OCI-LY7 (cell line): ENCODE measurements around the gene DST. TPM values are rescaled to one million over a fixed set of nuclear protein-coding genes. Genes with fewer than 3 reads are reported as not detected.

ENCODE experiments used
- BruUV-seq: library from RNA; stranded (reverse); fragments of 400-500 nt; replicated peaks from 2 replicates; lab custom pipeline; 2021; lab: Mats Ljungman, UMichigan
- CTCF ChIA-PET: fragments of 300-600 bp; sonication (Branson Sonifier 250); formaldehyde crosslinking; loops from one replicate; lab custom pipeline; 2022; ENCODE audit warnings: antibody characterized with exemption; ENCODE audit not compliant: unreplicated experiment; lab: Charles Lee
- POLR2A ChIA-PET: fragments of 300-600 bp; sonication (Branson Sonifier 250); formaldehyde crosslinking; loops from one replicate; lab custom pipeline; 2022; ENCODE audit warnings: antibody characterized with exemption; lab: Charles Lee
- DNase-seq: peaks from one replicate; pipeline ENCODE4 v3.0.0-alpha.2; 2015; ENCODE audit warnings: low spot score
- H2AFZ ChIP-seq: fragments of 200-600 bp; sonication (generic), shearing (Covaris generic); 2 replicates; pipeline ENCODE4 v1.6.1; 2014; ENCODE audit warnings: mild to moderate bottlenecking, antibody characterized with exemption, low read length, moderate library complexity
- H3K27ac ChIP-seq: fragments of 200-600 bp; sonication (generic); 2 replicates; pipeline ENCODE4 v1.5.1; 2014; ENCODE audit warnings: mixed run types, low read depth, mild to moderate bottlenecking, moderate library complexity, low read length, inconsistent platforms; ENCODE audit not compliant: poor library complexity, severe bottlenecking
- H3K36me3 ChIP-seq: fragments of 200-600 bp; sonication (generic); 2 replicates; pipeline ENCODE4 v1.6.1; 2014; ENCODE audit warnings: mild to moderate bottlenecking, antibody characterized with exemption, low read length, moderate library complexity, mixed read lengths; ENCODE audit not compliant: insufficient read depth
- H3K4me1 ChIP-seq: fragments of 200-600 bp; sonication (generic); 2 replicates; pipeline ENCODE4 v1.5.1; 2014; ENCODE audit warnings: mild to moderate bottlenecking, low read length; ENCODE audit not compliant: insufficient read depth, poor library complexity, severe bottlenecking
- H3K4me2 ChIP-seq: fragments of 200-600 bp; sonication (generic); 2 replicates; pipeline ENCODE4 v1.6.1; 2014; ENCODE audit warnings: mild to moderate bottlenecking, low read length
- H3K4me3 ChIP-seq: fragments of 200-600 bp; sonication (generic); 2 replicates; pipeline ENCODE4 v1.5.1; 2014; ENCODE audit warnings: mild to moderate bottlenecking, low read depth, low read length; ENCODE audit not compliant: poor library complexity, severe bottlenecking
- H3K79me2 ChIP-seq: fragments of 200-600 bp; sonication (generic); 2 replicates; pipeline ENCODE4 v1.6.1; 2016; ENCODE audit warnings: low read depth, mild to moderate bottlenecking, low read length, moderate library complexity, mixed read lengths; ENCODE audit not compliant: insufficient read depth
- H3K9me2 ChIP-seq: fragments of 200-600 bp; sonication (generic); 2 replicates; pipeline ENCODE4 v1.6.1; 2016; ENCODE audit warnings: mild to moderate bottlenecking, low read length, mixed read lengths; ENCODE audit not compliant: insufficient read depth
- H3K9me3 ChIP-seq: fragments of 200-600 bp; sonication (generic); 2 replicates; pipeline ENCODE4 v1.6.1; 2014; ENCODE audit warnings: mild to moderate bottlenecking, mixed run types, low read length, mixed read lengths
- H4K20me1 ChIP-seq: fragments of 200-600 bp; sonication (generic); 2 replicates; pipeline ENCODE4 v1.6.1; 2014; ENCODE audit warnings: mild to moderate bottlenecking, antibody characterized with exemption, low read length, moderate library complexity, mixed read lengths; ENCODE audit not compliant: insufficient read depth
- CTCF ChIP-seq: fragments of 200-600 bp; sonication (generic); conservative IDR thresholded peaks from 2 replicates; pipeline ENCODE4 v1.5.1; 2014; ENCODE audit warnings: mild to moderate bottlenecking, antibody characterized with exemption, low read length, moderate library complexity, mixed read lengths
- EZH2phosphoT487 ChIP-seq: fragments of 200-600 bp; sonication (generic); IDR thresholded peaks from 2 replicates; pipeline ENCODE4 v1.6.1; 2018; ENCODE audit warnings: low read depth, borderline replicate concordance, mild to moderate bottlenecking, mixed run types, antibody characterized with exemption, low read length, moderate library complexity, mixed read lengths
- intact Hi-C: fragments of 100-400 bp; cut with micrococcal nuclease; formaldehyde crosslinking; loops from one replicate; pipeline ENCODE4 v1.10.0; 2022; ENCODE audit not compliant: unreplicated experiment
- total RNA-seq, 2 experiments: library from RNA; depleted of rRNA in 1 of 2; stranded (reverse); fragments of >200 nt in 1 of 2; shearing (Covaris generic) in 1 of 2; gene quantifications; 2 replicates each; pipeline ENCODE4 v1.2.3, GENCODE V29; 2014 to 2022

Gene DST
- total RNA-seq, 2 experiments from 2014 or later, result 8.4 to 19.4 TPM

GRCh38 chr6:56531839-56532595, 110.7 kb downstream of the DST start:
- H3K79me2 ChIP-seq, result no peaks in the 10 kb centered on the region
- POLR2A ChIA-PET, result interaction anchor here (0.5 to 3.4 kb wide), 8 partner anchors 7 to 1748 kb away, joined by 3 to 15 read pairs (median 9); no protein-coding TSS in a partner anchor
- H3K4me1 ChIP-seq, result peaks cover 72% of the 10 kb centered on the region
- H3K9me3 ChIP-seq, result no peaks in the 10 kb centered on the region
- no peak overlapping the region for H2AFZ ChIP-seq
- BruUV-seq, result no TSS peak
- no peaks in the 10 kb centered on the region for H3K9me2 ChIP-seq
- no peaks in the 10 kb centered on the region for H4K20me1 ChIP-seq
- peak overlapping the region; percentile 53 for H3K4me2 ChIP-seq
- CTCF ChIA-PET, result no interaction called here
- no peak for TF ChIP-seq EZH2phosphoT487
- TF ChIP-seq CTCF, result no peak
- intact Hi-C loops, result no loop called here
- H3K4me3 ChIP-seq, result no peak overlapping the region
- H3K27ac ChIP-seq, result peak overlapping the region; percentile 83
- no peaks in the 10 kb centered on the region for H3K36me3 ChIP-seq
- no peak for DNase-seq

GRCh38 chr6:56529594-56530191, 113.0 kb downstream of the DST start:
- Histone ChIP-seq H4K20me1 (no peaks in the 10 kb centered on the region), H3K27ac (no peak overlapping the region), H3K4me2 (peak overlapping the region; percentile 53; the same call in 1 of the 2 replicates), H3K9me3 (no peaks in the 10 kb centered on the region), H3K4me1 (peaks cover 70% of the 10 kb centered on the region), H3K36me3 (no peaks in the 10 kb centered on the region), H3K4me3 (no peak overlapping the region), H2AFZ (peak overlapping the region; percentile 26; the same call in 1 of the 2 replicates), H3K9me2 (no peaks in the 10 kb centered on the region), H3K79me2 (no peaks in the 10 kb centered on the region)
- ChIA-PET POLR2A (interaction anchor here (0.6 to 3.4 kb wide), 7 partner anchors 11 to 73 kb away, joined by 3 to 13 read pairs (median 5); no protein-coding TSS in a partner anchor), CTCF (no interaction called here)
- BruUV-seq, result no TSS peak
- TF ChIP-seq EZH2phosphoT487 (no peak), CTCF (no peak)
- DNase-seq, result no peak
- intact Hi-C loops, result no loop called here
